ENCODE measurements around the gene C19orf53. TPM values are rescaled to one million over a fixed set of nuclear protein-coding genes. Genes with fewer than 3 reads are reported as not detected.

The C19orf53 gene
- total and polyA plus RNA-seq, 10 of the 15 experiments (the other 5 are each of a cell fraction or from before 2014, with no cell fraction given) = 109 to 449 (median 218) TPM

- TF ChIP-seq HDAC2 (IDR thresholded peaks at IDR 0.05) (no peak), POLR2A (IDR thresholded peaks at IDR 0.05; ENCODE audit: low read depth, low read length) (0 out of 2 replicates have a peak, but pooled peaks have one; percentile 39), EGR1 (IDR thresholded peaks at IDR 0.05; ENCODE audit: borderline replicate concordance in 1 of 2, low read depth in 2 of 2, low read length in 2 of 2) (no peak)
These were observed 11.0 kb upstream of the C19orf53 start for GRCh38 chr19:13763265-13763664.

GRCh38 chr19:13764101-13764807 lies 10.0 kb upstream of the C19orf53 start, which contains the start of gene MRI1:
Gene MRI1 (plus strand): TSS chr19:13764522. CDS start chr19:13764589, 67 bp downstream.
- Histone ChIP-seq H3K36me3 (ENCODE audit: control insufficient read depth in 2 of 2, insufficient read depth in 2 of 2, low read length in 1 of 2) (peaks cover 0 to 4% of the 10 kb centered on the region in 2 experiments; a peak in 3 of 4 replicates), H4K20me1 (ENCODE audit: control insufficient read depth, insufficient read depth) (no peaks in the 10 kb centered on the region), H3K9me3 (replicated peaks; ENCODE audit: control insufficient read depth, insufficient read depth, low read length) (no peaks in the 10 kb centered on the region), H3K27me3 (replicated peaks in 1 of 2; ENCODE audit: control insufficient read depth in 2 of 2, insufficient read depth in 2 of 2, low read length in 1 of 2) (no peaks in the 10 kb centered on the region), H3K27ac (ENCODE audit: control insufficient read depth, insufficient read depth) (peak within 1 kb of the TSS; percentile 64), H3K4me1 (ENCODE audit: control insufficient read depth, insufficient read depth, low read length) (no peaks in the 10 kb centered on the region), H3K4me3 (peak within 1 kb of the TSS; percentile 83), H3K4me2 (ENCODE audit: control insufficient read depth, insufficient read depth) (peak within 1 kb of the TSS; percentile 94), H3K79me2 (ENCODE audit: control insufficient read depth, insufficient read depth, low read length) (peaks cover 19% of the 10 kb centered on the region), H3K9ac (ENCODE audit: control insufficient read depth, insufficient read depth, low read length) (peak within 1 kb of the TSS; percentile 79), H2AFZ (ENCODE audit: control insufficient read depth, low read depth, low read length) (peak within 1 kb of the TSS; percentile 90)
- no peak for DNase-seq (ENCODE audit: low read depth, low spot score)
- ChIA-PET CTCF (interaction anchor here (0.9 to 1.0 kb wide), 3 partner anchors 10 to 318 kb away, joined by 3 to 6 read pairs (median 3); partner anchors contain the start of gene C19orf53), POLR2A (interaction anchor here (0.9 to 2.9 kb wide), 3 partner anchors 10 to 24 kb away, joined by 3 to 17 read pairs (median 3); partner anchors contain the start of gene C19orf53), SMC1A (ENCODE audit: uncharacterized antibody, unreplicated experiment) (interaction anchor here (2.0 kb wide), 1 partner anchor 10 kb away, joined by 6 read pairs; the partner anchor contains the start of gene C19orf53), RAD21 (ENCODE audit: unreplicated experiment) (interaction anchor here (1.4 kb wide), 1 partner anchor 9 kb away, joined by 7 read pairs; the partner anchor contains the start of gene C19orf53)
- BruUV-seq (replicated peaks) = TSS peak; percentile 100
- in situ Hi-C loops (cut with MboI) (no loop called here), intact Hi-C loops (cut with micrococcal nuclease; ENCODE audit: unreplicated experiment) (no loop called here)
- ATAC-seq = peak; percentile 91
- FAIRE-seq = peak; percentile 23
- WGBS (ENCODE audit: insufficient coverage, insufficient replicate concordance, low lambda C conversion rate, missing lambda C conversion rate) = 36% methylated on average over 42 of the region's 67 CpGs
- TF ChIP-seq SMARCA5 (IDR thresholded peaks at IDR 0.05) (no peak), FOXK2 (IDR thresholded peaks at IDR 0.05) (no peak), NRF1 (conservative IDR thresholded peaks at IDR 0.05; ENCODE audit: low read depth, low read length) (peak; percentile 72), RUNX3 (IDR thresholded peaks at IDR 0.05; ENCODE audit: low read length) (peak; percentile 17; the same call in 1 of the 2 replicates), ZNF24 (IDR thresholded peaks at IDR 0.05) (no peak), SUZ12 (IDR thresholded peaks at IDR 0.05; ENCODE audit: unreplicated experiment) (no peak), PAX5 (IDR thresholded peaks at IDR 0.05; ENCODE audit: borderline replicate concordance, low read depth, low read length) (0 out of 2 replicates have a peak, but pooled peaks have one; percentile 10), PKNOX1 (IDR thresholded peaks at IDR 0.05) (no peak), POLR2AphosphoS5 (IDR thresholded peaks at IDR 0.05; ENCODE audit: low read length) (peak; percentile 48; the same call in 1 of the 2 replicates), POLR2A (IDR thresholded peaks at IDR 0.05; ENCODE audit: low read depth, low read length) (peak; percentile 83), CREB1 (IDR thresholded peaks at IDR 0.05; ENCODE audit: low read depth) (0 out of 2 replicates have a peak, but pooled peaks have one; percentile 6), TCF12 (IDR thresholded peaks at IDR 0.05; ENCODE audit: low read depth, low read length) (0 out of 2 replicates have a peak, but pooled peaks have one; percentile 28), IRF5 (IDR thresholded peaks at IDR 0.05; ENCODE audit: borderline replicate concordance) (no peak)

More at GRCh38 chr19:13763265-13763664, 11.0 kb upstream of the C19orf53 start:
- no peak overlapping the region for H3K4me2 ChIP-seq (ENCODE audit: control insufficient read depth, insufficient read depth)
- 100% methylated on average over 3 of the region's 3 CpGs for WGBS (ENCODE audit: insufficient coverage, insufficient replicate concordance, low lambda C conversion rate, missing lambda C conversion rate)
- ATAC-seq (no peak), FAIRE-seq (no peak), DNase-seq (ENCODE audit: low read depth, low spot score) (no peak)
- peaks cover 19% of the 10 kb centered on the region for H3K79me2 ChIP-seq (ENCODE audit: control insufficient read depth, insufficient read depth, low read length)
- H3K4me1 ChIP-seq (ENCODE audit: control insufficient read depth, insufficient read depth, low read length) = no peaks in the 10 kb centered on the region
- H3K4me3 ChIP-seq = no peak overlapping the region
- intact Hi-C loops (cut with micrococcal nuclease; ENCODE audit: unreplicated experiment) = no loop called here
- RAD21 ChIA-PET (ENCODE audit: unreplicated experiment) = no interaction called here
- no peaks in the 10 kb centered on the region for H3K9me3 ChIP-seq (replicated peaks; ENCODE audit: control insufficient read depth, insufficient read depth, low read length)
- H3K9ac ChIP-seq (ENCODE audit: control insufficient read depth, insufficient read depth, low read length) = no peak overlapping the region
- CTCF ChIA-PET = no interaction called here
- H2AFZ ChIP-seq (ENCODE audit: control insufficient read depth, low read depth, low read length) = no peak overlapping the region
- BruUV-seq (replicated peaks) = no TSS peak
- in situ Hi-C loops (cut with MboI) = no loop called here
- SMC1A ChIA-PET (ENCODE audit: uncharacterized antibody, unreplicated experiment) = no interaction called here
- no peaks in the 10 kb centered on the region for H4K20me1 ChIP-seq (ENCODE audit: control insufficient read depth, insufficient read depth)
- peaks cover 0 to 10% of the 10 kb centered on the region in 2 experiments; a peak in 3 of 4 replicates for H3K36me3 ChIP-seq (ENCODE audit: control insufficient read depth in 2 of 2, insufficient read depth in 2 of 2, low read length in 1 of 2)
- H3K27me3 ChIP-seq (replicated peaks in 1 of 2; ENCODE audit: control insufficient read depth in 2 of 2, insufficient read depth in 2 of 2, low read length in 1 of 2) = no peaks in the 10 kb centered on the region
- no peak overlapping the region for H3K27ac ChIP-seq (ENCODE audit: control insufficient read depth, insufficient read depth)
- POLR2A ChIA-PET = interaction anchor here (0.6 to 2.9 kb wide), 2 partner anchors 11 to 796 kb away, joined by 6 to 17 read pairs; partner anchors contain the start of gene C19orf53

All from GM12878 (cell line).